NCI-H524 (cell line): Measurements from ENCODE around the gene EML5.
A peak's percentile ranks its signal among the peaks of the same experiment; 100 is the strongest.
"Not testable (repeated sequence)": the region's sequence is repeated elsewhere in the genome, so short reads cannot be mapped to it uniquely, and the experiment has no call there.

Source experiments
- DNase-seq, 2 experiments: peaks; one replicate each; lab custom pipeline; 2025; lab: John Stamatoyannopoulos, UW

EML5 gene

DNA sequence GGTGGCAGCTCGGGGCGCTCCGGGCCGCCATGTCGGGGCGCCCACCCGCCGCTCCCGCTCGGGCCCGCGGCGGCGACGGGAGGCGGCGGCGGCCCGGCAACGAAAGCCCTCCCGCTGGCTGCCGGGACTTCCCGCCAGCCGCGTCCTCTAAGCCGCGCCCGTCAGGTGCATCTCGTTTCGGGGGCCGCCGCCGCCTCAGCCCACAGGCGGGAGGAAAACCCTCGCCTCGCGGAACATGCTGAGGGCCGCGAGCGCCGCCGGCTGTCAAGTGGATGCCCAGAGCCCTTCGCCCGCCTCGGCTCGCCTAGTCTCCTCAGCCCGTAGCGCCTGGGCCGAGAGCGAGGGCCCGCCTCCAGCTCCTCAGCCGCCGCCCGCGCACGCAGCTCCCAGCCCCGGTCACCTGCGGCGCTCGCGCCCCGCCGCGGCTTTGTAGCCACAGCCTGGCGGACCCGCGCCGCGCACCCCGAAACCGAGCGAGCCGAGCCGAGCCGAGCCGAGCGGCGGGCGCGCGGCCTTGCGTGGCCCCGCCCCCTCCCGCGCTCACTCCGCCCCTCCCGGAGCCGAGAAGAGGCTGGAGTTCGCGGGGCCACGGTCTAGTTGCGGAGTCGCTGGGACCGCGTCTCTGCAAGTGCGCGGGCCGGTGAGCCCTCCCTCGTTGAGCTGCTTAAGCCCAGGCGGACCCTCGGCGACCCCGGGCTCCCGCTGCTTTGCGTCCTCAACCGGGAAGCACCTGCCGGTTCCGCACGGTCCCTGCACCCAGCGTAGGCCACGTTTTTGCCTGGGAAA is at the start of gene EML5:
TSS of gene EML5 (minus strand) at position 481 of the 786 bp plus-strand sequence. CDS start at position 31, 450 bp downstream.
- peak; percentile 86 to 91 for DNase-seq

DNA sequence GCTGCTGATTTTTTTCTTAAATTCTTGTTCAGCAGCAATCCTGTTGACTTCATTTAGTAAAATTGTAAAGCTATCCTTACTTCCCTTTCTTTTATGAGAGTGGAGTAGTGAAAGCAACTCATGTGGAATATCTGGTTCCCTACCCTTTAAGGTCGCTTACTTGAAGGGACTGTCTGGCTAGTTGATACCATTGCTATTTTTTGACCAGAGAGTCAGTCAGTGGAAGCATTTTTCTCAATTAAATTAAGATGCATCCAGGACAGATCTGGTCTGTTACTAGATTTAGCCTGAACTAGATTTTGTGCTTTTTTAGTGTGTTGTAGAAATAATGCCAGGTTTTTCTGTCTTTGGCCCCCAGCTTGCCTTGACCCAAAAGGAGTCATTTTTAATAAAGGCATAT is 49.7 kb upstream of the EML5 start:
- DNase-seq: no peak

DNA sequence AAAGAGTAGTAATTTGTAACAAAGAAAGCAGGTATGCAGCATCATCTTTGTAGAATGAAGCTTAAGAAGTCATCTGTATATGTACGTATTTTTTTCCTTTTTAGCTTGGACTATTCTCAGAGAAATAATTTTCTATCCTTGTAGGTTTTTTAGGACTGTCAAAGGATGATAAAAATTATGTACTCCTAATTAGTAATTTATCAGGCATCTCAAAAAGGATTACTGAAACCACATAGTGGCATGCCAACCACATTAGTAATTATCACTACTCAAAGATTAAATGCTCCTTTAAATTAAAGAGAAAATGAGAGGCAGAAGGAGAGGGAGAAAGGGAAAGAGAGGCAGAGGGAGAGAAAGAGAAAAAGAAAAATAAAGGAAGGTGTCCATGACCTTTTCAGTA is 49.0 kb upstream of the EML5 start:
- DNase-seq: no peak

DNA sequence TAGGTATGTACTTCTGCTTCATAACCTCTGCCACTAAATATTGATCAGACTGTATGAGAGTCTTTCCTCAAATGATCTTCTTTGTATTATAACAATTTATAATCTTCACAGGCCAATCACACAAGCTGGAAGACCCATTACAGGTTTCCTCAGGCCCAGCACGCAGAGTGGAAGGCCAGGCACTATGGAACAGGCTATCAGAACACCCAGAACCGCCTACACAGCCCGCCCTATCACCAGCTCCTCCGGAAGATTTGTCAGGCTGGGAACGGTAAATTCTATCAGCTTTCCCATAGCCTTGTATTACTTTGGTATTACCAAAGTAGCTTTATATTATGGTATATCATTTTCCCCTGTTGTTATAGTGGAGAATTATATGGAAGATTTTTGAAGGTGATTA is 48.2 kb upstream of the EML5 start:
- DNase-seq: no peak

DNA sequence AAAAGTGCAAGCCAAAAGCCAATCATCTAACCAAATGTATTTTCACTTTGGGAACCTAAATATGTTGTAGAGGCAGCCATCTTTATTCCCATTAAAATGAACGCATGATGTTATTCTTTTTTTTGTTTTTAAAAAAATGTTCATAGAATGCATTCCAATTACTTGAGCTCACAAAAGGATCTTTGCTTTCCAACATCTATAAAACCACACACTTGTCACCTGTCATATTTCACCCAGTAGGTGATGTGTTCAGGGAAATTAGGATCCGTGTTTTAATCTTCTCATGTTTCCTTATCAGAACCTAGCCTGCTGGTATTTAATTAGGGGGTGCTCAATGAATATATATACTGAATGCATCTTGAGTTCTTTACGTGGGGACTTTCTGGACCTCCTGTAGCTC is 45.3 kb upstream of the EML5 start:
- no peak for DNase-seq

DNA sequence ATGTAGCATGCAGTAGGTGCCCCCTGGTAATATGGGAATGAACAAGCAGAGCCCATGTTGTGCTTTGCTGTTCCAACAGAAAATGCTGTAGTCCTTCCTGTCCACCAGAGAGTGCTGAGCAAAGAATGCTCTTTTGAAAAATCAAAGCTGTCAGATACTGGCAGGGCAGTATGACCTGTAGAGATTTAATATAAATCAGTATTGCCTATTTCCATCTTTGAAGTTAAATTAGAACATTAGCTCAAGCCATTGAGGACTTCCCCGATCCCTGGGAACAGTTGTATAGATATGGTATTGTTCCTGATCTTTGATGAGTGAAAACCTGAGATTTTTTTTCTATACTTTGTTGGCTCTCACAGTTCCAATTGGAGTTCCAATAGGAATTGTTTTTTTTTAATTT is 44.7 kb upstream of the EML5 start:
- no peak for DNase-seq

DNA sequence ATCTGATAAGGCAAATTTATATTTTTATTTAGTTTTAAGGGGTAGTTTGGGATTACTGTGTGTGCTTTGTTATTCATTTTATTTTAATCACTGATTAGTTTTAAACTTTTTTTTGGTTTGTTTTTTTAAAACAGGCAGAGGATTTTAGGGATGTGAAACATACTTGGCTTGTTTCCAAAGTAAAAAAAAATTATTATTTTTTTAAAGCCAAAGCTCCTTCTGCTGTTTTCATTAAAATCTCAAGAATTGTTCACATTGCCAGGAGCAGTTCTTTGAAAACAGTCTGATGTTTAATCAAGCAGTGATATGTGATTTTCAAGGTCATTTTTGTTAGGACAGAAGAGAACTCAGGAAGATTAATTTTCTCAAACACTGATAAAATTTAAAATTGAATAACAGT is 42.9 kb upstream of the EML5 start:
- DNase-seq: no peak

DNA sequence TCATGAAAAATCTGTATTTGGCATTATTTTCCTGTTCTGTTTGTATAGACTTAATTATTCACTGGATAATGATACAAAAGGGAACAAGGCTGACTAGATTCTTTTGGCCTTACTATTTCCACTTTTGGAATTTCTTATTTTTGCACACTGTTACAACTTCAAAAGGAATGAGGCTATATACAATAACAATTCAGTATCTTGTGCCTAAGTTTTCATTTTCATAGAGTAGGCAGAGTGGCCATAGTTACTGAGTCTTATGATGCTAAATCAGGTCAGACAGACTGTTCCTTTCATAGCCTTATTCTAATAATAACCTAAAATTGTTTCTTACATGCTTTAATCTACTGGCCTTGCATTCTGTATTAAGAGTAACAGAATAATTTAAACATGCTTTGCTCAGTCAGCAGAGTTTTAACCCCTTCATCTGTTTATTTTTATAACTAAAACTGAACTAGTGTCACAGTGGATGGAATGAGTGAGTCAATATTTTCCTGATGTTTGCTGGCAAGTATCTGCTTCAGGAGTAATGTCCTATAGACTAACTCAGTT is 42.2 kb upstream of the EML5 start:
- DNase-seq: no peak

DNA sequence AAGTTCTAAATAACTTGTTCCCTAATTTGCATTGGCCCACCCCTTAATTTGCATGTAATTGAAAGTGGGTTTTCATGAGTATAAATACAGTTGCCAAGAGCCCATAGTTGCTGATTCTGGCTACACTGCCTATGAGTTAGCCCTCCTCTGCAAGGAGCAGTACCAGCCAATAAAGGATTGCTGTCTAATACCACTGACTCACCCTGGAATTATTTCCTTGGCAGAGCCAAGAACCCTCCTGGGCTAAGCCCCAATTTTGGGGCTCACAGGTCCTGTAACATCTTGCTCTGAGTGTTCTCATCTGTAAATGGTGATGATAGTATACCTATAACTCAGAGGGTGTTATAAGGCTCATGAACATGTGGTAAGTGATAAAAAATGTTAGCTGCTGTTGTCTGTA is 38.5 kb upstream of the EML5 start:
- no peak for DNase-seq

DNA sequence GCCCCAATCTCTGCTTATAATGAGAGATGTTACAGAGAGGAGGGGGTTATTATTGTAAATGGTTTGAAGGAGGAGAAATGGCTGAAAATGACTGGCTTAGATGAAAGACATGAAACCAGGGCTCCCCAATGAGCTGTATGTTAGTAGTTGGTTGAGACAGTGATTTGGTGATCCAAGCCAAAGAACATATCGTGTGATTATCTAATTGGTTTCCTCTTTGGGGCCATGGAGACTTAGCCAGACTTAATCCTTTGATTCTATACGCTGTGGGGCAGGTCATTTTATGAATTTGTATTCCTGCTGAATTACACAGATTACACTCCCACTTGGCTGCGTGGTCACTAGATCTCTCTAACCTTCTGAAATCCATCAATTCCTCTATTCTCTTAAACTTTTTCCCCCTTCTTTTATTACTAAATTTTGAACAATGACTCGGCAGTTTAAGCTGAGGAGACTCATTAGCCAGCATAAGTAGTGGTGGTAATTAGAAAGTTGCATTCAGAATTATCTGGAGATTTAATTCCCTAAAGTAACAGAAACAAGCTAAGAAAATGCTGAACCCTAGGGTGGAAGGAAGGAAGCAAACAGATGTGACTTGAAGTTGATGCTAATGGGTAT is 37.0 kb upstream of the EML5 start:
- DNase-seq: peak; percentile 95 to 97

DNA sequence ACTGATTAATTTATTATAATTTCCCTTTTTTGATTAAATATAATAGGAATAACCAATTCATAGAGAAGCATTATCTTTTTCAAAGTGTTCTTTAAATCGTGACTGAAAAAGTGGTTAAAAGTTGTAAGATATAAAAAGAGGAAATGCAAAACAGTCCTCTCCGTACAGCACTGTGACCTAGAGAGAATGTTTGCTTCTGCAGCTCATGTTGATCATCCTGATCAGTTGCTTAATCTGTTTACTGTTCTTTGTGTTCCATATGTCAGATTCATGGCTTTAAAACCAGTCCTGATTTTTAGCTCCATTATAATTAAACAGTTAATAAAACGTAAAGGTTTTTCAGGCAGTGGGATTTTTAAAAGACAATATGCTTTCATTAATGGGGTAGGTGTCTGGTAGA is 36.4 kb upstream of the EML5 start:
- DNase-seq: peak in 1 of 2 experiments; percentile 62

DNA sequence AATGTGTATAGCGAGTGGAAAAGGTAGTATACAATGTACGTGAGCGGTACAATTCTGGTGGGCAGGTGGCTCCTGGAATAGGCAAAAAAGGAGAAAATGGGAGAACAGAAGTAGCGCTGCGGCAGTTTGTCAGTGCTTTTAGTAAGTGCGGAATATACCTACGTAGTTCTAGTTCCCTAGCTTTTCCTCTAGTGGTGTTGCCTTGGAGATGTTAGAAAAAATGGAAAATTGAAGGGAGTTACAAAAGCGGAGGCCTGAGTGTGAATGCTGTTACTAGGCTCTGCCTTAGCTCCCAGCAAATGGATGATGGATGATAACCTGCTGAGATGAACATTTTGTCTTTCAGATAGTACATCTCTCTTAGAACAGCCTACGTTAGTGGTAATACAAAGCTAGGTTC is 32.8 kb upstream of the EML5 start:
- no peak for DNase-seq

DNA sequence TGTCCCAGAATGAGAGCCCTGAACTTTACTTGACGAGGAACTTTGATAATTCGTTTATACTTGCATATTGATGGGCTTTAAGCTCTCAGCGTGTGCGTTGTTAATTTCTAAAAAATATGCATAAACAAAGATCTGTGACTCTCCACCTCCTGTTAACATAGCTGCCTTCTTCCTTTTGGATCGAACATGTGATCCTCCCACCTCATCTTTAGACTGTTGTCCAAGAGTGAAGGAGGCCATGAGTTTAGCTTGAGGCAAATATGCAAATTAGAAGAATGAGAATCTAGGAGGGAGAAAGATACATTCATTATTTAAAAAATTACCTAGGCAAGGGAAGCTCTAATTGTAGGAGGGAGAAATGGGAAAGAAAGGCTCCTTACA is 32.3 kb upstream of the EML5 start:
- DNase-seq: no peak

DNA sequence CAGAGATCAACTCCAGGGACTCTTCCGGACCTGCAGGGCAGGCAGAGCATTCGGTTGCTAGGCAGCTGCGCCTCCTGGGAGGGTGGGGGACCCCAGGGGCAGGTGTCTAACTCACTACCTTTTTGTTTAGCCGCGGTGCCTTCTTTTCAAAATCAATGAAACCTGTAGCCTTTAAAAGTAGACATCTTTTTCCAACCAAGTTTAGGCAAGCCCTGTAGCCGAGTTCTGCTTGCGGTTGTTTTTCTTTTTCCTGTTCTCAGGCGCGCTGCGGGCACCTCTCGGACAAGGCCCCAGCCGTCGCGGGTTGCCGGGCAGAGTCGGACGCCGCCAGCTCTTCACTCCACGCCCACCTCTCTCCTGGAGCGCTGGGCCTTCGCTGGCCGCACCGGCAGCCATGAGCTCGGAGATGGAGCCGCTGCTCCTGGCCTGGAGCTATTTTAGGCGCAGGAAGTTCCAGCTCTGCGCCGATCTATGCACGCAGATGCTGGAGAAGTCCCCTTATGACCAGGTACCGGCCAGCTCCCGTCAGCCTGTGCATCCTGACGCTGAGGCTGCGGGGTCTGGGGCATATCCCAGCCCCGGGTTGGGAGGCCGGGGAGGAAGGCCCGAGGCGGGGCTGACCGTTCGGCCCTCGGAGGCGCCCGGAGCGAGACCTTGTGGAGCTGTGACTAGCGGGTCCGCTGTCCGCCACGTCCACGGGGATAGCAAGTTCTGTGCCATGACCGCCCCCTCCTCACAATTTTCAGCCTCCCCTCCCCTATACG is 31.7 kb upstream of the EML5 start, which contains the start of gene TTC8:
TSS of gene TTC8 (plus strand) at position 338 of the 764 bp plus-strand sequence. CDS start at position 395, 57 bp downstream.
- peak; percentile 93 for DNase-seq

DNA sequence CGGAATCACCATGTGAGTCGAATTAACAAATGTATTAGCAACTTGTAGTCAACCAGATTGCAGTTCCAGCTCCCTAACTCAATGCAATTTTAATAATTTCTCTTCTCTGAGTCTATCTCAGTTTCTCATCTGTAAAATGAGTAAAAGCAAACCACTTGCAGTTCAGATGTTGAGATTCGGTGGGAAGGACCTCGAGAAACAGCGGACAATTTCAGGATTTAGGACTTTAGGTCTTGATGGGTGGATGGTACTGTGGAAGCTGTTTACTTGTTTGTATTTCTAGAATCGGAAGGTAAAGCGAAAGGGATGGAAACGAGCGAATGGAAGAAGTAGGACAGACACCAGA is 31.2 kb upstream of the EML5 start:
- no peak for DNase-seq

DNA sequence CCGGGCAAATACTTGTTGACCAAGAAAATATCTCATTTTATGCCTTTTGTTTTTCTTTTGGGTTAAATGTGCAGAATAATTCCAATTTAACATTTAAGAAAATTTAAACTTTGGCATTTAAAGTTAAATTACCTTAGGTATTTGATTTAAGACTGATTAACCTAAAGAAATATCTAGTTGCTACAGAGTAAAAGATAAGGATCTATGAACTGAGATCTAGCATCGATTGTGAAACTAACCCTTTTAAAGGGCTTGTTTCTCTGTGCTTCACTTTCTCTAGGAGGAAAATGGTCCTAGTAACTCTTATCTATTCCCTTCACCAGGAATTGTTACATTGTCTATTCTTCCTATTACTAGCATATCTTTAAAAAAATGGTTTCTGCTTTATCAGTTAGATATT is 29.1 kb upstream of the EML5 start:
- no peak for DNase-seq

DNA sequence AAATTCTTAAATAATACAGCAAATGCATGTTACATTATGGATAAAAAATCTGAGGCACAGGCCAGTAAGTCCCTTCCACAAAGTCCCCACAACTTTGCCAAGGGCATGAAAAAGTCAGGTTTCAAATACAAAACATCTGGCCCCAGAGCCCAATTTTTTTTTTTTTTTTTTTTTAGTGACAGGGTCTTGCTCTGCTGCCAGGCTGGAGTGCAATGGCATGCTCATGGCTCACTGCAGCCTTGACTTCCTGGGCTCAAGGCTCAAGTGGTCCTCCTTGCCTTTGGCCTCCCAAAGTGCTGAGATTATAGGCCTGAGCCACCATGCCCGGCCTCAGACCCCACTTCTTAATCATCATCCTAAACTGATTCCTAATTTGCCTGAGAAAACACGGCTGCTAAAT is 28.6 kb upstream of the EML5 start:
- no peak for DNase-seq

DNA sequence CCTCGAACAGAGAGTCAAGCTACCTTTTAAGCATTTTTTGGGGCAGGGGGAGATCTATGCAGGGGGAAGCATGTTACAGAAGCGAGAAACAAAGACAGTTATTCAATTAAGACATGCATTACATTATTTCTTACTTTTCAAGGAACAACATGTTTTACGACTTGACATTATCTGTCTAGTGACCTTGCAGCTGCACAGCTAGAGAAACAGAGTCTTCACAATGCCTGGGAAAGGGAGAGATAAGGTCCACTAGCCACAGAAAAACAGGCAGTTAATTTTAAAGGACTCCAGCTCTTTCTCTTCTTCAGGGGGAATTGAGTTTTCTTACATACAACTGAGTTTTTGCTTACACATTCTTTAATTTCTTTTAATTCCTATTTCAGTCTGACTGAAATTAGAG is 26.9 kb upstream of the EML5 start:
- DNase-seq: not testable (repeated sequence)

DNA sequence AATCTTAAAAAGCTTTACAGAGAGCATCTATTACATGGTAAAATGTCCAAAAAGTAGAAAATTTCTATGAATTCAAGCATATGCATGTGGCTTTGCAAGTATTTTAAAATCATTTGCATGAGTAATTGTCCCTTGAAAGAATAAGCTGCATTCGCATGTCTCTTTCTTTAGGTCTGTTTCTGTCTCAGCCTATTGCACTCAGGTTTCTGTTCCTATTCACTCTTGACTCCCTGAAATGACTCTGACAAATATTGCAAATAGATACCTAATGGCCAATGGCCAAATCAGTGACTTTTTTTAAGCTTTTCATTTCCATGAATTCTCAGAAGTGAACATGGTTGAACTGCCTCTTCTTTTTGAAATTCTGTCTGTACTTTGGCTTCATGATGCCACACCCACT is 25.3 kb upstream of the EML5 start:
- no peak for DNase-seq

DNA sequence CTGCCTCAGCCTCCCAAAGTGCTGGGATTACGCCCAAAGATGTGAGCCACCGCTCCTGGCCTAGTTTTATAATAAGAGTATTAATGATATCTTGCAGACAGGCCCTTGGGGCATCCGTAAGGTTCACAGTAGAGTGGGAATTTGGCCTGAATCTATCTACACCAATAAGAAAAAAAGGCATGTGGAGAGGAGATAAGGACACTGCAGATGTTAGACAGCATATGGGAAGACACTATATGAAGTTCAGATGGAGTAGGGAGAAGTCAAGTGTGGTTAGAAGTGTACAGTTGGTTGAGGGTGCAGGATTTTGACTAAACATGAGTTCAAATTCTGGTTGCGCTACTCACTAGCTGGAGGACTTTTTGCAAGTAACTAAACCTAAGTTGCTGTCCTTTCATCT is 23.2 kb upstream of the EML5 start:
- no peak for DNase-seq

DNA sequence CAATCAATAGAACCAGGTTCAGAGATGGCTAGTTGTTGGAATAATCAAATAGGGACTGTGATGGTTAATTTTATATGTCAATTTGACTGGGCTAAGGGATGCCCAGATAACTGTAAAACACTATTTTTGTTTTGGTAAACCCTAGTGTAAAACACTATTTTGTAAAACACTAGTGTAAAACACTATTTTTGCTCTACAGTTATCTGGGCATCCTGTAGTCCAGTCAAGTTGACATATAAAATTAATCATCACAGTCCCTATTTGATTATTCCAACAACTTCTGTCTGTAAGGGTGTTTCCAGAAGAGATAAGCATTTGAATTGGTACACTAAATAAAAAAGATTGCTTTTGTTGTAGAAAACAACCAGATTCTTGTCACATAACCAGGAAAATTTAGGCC is 15.6 kb upstream of the EML5 start:
- no peak for DNase-seq

DNA sequence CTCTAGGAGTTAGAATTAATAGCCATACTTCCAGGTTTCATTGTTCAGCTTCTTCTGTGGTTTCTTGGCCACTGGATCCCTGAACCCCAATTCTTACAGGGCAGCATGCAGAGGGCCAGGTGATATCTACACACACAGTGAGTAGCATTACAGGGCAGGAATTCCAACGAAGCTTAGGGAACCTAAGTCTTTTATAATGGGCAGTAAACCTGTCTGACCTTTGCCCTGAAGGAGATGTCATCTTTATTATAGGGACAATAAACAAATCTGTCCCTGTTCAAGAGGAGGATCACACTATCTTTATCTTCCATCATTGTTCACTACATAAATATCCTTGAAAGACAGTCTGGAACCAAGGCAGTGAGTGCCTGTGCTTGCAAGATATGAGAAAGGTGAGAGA is 11.7 kb upstream of the EML5 start:
- no peak for DNase-seq

DNA sequence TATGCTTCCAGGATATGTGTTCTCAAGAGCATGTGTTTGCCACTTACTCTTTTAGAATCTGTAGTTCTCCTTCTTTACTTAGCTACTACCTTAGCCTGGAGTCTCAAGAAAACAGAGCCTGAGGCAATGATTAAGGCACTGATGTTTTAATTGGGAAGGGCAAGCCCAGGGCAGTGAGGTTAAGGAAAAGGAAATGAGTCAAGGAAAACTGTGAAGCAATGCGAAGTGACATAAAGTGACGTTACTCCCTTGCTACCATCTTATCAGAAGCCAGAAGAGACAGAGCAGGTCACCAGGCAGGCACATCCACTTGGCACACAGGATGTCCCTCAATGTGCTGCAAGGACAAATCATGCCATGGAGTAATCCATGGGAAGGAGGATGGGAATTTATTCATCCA is 11.3 kb upstream of the EML5 start:
- no peak for DNase-seq
